Measurements from ENCODE around the gene TMEM131.

TMEM131 gene

DNA sequence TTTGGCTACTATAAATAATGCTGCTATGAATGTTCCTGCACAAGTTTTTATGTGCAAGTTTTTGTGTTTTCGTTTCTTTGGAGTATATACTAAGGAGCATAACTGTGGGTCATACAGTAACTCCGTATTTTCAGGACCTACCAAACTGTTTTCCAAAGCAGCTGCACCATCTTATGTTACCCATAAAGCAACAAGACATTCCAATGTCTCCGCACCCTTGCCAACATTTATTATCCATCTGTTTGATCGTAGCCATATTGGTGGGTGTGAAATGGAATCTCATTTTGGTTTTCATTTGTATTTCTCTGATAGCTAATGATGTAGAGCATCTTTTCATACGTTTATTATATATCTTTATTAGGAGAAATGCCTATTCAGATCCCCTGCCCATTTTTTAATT lies 13.8 kb downstream of the TMEM131 start:
- Histone ChIP-seq H2AFZ (ENCODE audit: low read depth, low read length) (no peak overlapping the region), H3K4me2 (ENCODE audit: low read length, poor library complexity, severe bottlenecking) (no peak overlapping the region), H3K9ac (ENCODE audit: low read length) (no peak overlapping the region), H2BK15ac (ENCODE audit: low read depth, poor library complexity, severe bottlenecking) (no peak overlapping the region), H3K27ac (ENCODE audit: low read length, poor library complexity, severe bottlenecking) (no peak overlapping the region), H3K23ac (ENCODE audit: low read length in 2 of 2) (no peak overlapping the region), H2BK5ac (ENCODE audit: low read depth, low read length, poor library complexity, severe bottlenecking) (no peak overlapping the region), H3K27me3 (ENCODE audit: control insufficient read depth in 1 of 2, insufficient read depth in 1 of 2, low read length in 2 of 2) (no peaks in the 10 kb centered on the region), H3K36me3 (ENCODE audit: control insufficient read depth in 1 of 2, insufficient read depth in 2 of 2, low read depth in 1 of 2, low read length in 2 of 2) (peaks cover 0 to 17% of the 10 kb centered on the region in 2 experiments), H3K14ac (ENCODE audit: low read length in 2 of 2) (no peak overlapping the region), H3K4me3 (ENCODE audit: insufficient read depth in 1 of 2, low read depth in 1 of 2, low read length in 2 of 2) (no peak overlapping the region), H3K9me3 (ENCODE audit: control insufficient read depth, low read length) (peaks cover 18% of the 10 kb centered on the region), H3K4ac (ENCODE audit: low read depth in 1 of 2, low read length in 2 of 2) (no peak overlapping the region), H2BK120ac (ENCODE audit: low read depth, low read length) (no peak overlapping the region), H3K4me1 (ENCODE audit: control insufficient read depth, insufficient read depth, low read depth, low read length) (no peaks in the 10 kb centered on the region), H2AK5ac (ENCODE audit: low read length, severe bottlenecking) (no peak overlapping the region), H4K8ac (ENCODE audit: low read length) (no peak overlapping the region), H3K79me1 (replicated peaks; ENCODE audit: low read length, poor library complexity, severe bottlenecking) (peaks cover 26% of the 10 kb centered on the region), H2BK12ac (ENCODE audit: low read length in 2 of 2) (no peak overlapping the region), H4K91ac (ENCODE audit: low read length) (no peak overlapping the region), H3K18ac (ENCODE audit: low read depth in 1 of 2, low read length in 2 of 2) (no peak overlapping the region)
- no peak for DNase-seq
- no CpG with 5 or more reads among the region's 5 CpGs for WGBS

DNA sequence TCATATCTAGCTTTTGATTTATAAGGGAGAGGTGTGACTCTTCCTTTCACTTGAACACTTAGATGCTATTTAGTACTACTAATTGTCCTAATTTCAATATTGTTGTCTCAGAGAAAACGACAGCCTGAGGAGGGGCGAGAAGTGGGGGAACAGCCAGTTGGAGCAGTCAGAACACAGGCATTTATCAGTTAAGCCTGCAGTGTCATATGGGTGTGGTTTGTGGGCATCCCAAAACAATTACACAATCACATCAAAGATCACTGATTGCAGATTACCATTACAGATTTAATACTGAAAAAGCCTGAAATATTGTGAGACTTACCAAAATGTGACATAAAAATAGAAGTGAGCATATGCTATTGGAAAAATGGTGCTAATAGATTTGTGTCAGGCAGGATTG lies 15.8 kb downstream of the TMEM131 start:
- Histone ChIP-seq H3K27ac (ENCODE audit: low read length, poor library complexity, severe bottlenecking) (no peak overlapping the region), H2BK5ac (ENCODE audit: low read depth, low read length, poor library complexity, severe bottlenecking) (no peak overlapping the region), H3K23ac (ENCODE audit: low read length in 2 of 2) (no peak overlapping the region), H3K18ac (ENCODE audit: low read depth in 1 of 2, low read length in 2 of 2) (no peak overlapping the region), H3K9ac (ENCODE audit: low read length) (no peak overlapping the region), H2AK5ac (ENCODE audit: low read length, severe bottlenecking) (no peak overlapping the region), H2BK120ac (ENCODE audit: low read depth, low read length) (no peak overlapping the region), H4K8ac (ENCODE audit: low read length) (no peak overlapping the region), H3K4me2 (ENCODE audit: low read length, poor library complexity, severe bottlenecking) (no peak overlapping the region), H3K9me3 (ENCODE audit: control insufficient read depth, low read length) (peaks cover 21% of the 10 kb centered on the region), H3K4me3 (ENCODE audit: insufficient read depth in 1 of 2, low read depth in 1 of 2, low read length in 2 of 2) (peak overlapping the region in 1 of 2 experiments; percentile 4), H3K14ac (ENCODE audit: low read length in 2 of 2) (no peak overlapping the region), H2BK12ac (ENCODE audit: low read length in 2 of 2) (no peak overlapping the region), H3K4me1 (ENCODE audit: control insufficient read depth, insufficient read depth, low read depth, low read length) (no peaks in the 10 kb centered on the region), H3K4ac (ENCODE audit: low read depth in 1 of 2, low read length in 2 of 2) (no peak overlapping the region), H4K91ac (ENCODE audit: low read length) (no peak overlapping the region), H2AFZ (ENCODE audit: low read depth, low read length) (no peak overlapping the region), H3K36me3 (ENCODE audit: control insufficient read depth in 1 of 2, insufficient read depth in 2 of 2, low read depth in 1 of 2, low read length in 2 of 2) (peaks cover 0 to 17% of the 10 kb centered on the region in 2 experiments), H2BK15ac (ENCODE audit: low read depth, poor library complexity, severe bottlenecking) (no peak overlapping the region), H3K79me1 (replicated peaks; ENCODE audit: low read length, poor library complexity, severe bottlenecking) (peaks cover 26% of the 10 kb centered on the region), H3K27me3 (ENCODE audit: control insufficient read depth in 1 of 2, insufficient read depth in 1 of 2, low read length in 2 of 2) (no peaks in the 10 kb centered on the region)
- no CpG with 5 or more reads among the region's 2 CpGs for WGBS
- no peak for DNase-seq

- no peak overlapping the region for H4K8ac ChIP-seq (ENCODE audit: low read length)
- H2BK12ac ChIP-seq (ENCODE audit: low read length in 2 of 2): no peak overlapping the region
- H3K36me3 ChIP-seq (ENCODE audit: control insufficient read depth in 1 of 2, insufficient read depth in 2 of 2, low read depth in 1 of 2, low read length in 2 of 2): peaks cover 0 to 4% of the 10 kb centered on the region in 2 experiments
- no peak overlapping the region for H3K9ac ChIP-seq (ENCODE audit: low read length)
- H3K18ac ChIP-seq (ENCODE audit: low read depth in 1 of 2, low read length in 2 of 2): no peak overlapping the region
- no peak overlapping the region for H2AK5ac ChIP-seq (ENCODE audit: low read length, severe bottlenecking)
- H3K27me3 ChIP-seq (ENCODE audit: control insufficient read depth in 1 of 2, insufficient read depth in 1 of 2, low read length in 2 of 2): no peaks in the 10 kb centered on the region
- WGBS: no CpG with 5 or more reads among the region's 1 CpG
- no peak overlapping the region for H3K4ac ChIP-seq (ENCODE audit: low read depth in 1 of 2, low read length in 2 of 2)
- H3K4me3 ChIP-seq (ENCODE audit: insufficient read depth in 1 of 2, low read depth in 1 of 2, low read length in 2 of 2): no peak overlapping the region
- peaks cover 1% of the 10 kb centered on the region for H3K4me1 ChIP-seq (ENCODE audit: control insufficient read depth, insufficient read depth, low read depth, low read length)
- no peak overlapping the region for H3K14ac ChIP-seq (ENCODE audit: low read length in 2 of 2)
- H3K23ac ChIP-seq (ENCODE audit: low read length in 2 of 2): no peak overlapping the region
- peaks cover 28% of the 10 kb centered on the region for H3K9me3 ChIP-seq (ENCODE audit: control insufficient read depth, low read length)
- H2BK15ac ChIP-seq (ENCODE audit: low read depth, poor library complexity, severe bottlenecking): no peak overlapping the region
- no peak overlapping the region for H4K91ac ChIP-seq (ENCODE audit: low read length)
- H3K79me1 ChIP-seq (replicated peaks; ENCODE audit: low read length, poor library complexity, severe bottlenecking): peaks cover 35% of the 10 kb centered on the region
- H2AFZ ChIP-seq (ENCODE audit: low read depth, low read length): no peak overlapping the region
- H3K4me2 ChIP-seq (ENCODE audit: low read length, poor library complexity, severe bottlenecking): no peak overlapping the region
- no peak overlapping the region for H3K27ac ChIP-seq (ENCODE audit: low read length, poor library complexity, severe bottlenecking)
- no peak overlapping the region for H2BK120ac ChIP-seq (ENCODE audit: low read depth, low read length)
- DNase-seq: no peak
- H2BK5ac ChIP-seq (ENCODE audit: low read depth, low read length, poor library complexity, severe bottlenecking): no peak overlapping the region
These were observed 21.3 kb downstream of the TMEM131 start for GRCh38 chr2:97974471-97974870.

DNA sequence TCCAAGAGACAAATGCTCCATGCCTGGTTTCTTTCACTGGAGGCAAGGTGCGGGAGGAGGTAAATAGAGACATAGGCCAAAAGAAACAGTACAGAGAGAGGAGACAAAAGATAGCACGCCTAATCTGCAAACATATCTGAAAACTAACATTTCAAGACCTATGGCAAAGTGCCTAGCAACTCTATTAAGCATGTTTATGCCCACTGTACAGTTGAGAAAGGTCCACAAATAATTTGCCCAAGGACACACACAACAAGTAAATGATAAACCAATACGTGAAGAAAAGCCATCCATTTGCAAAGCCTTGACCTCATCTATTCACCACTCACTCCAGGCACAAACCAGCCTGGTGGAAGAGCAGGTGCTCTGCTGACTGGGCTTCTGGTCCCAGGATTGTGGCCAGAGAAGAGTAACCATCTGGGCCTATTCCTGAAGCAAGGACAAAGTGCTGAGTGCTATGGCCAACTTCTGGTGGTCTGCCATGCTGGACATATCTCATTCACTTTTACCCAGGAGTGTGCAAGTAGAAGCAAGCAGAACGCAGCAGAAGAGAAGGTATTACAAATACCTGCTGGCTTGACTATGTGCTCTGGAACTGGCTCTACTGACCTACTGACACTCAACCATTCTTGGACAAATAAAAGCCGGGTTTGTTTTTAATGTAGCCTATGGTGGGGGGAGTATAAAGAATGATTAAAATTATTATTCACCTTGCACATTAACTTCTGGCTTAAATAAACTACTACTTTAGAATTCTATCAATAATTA lies 25.3 kb downstream of the TMEM131 start:
- Histone ChIP-seq H2BK5ac (ENCODE audit: low read depth, low read length, poor library complexity, severe bottlenecking) (no peak overlapping the region), H2AK5ac (ENCODE audit: low read length, severe bottlenecking) (no peak overlapping the region), H2BK12ac (ENCODE audit: low read length in 2 of 2) (no peak overlapping the region), H3K4me3 (ENCODE audit: insufficient read depth in 1 of 2, low read depth in 1 of 2, low read length in 2 of 2) (no peak overlapping the region), H3K9me3 (ENCODE audit: control insufficient read depth, low read length) (peaks cover 15% of the 10 kb centered on the region), H3K27ac (ENCODE audit: low read length, poor library complexity, severe bottlenecking) (no peak overlapping the region), H3K4me2 (ENCODE audit: low read length, poor library complexity, severe bottlenecking) (no peak overlapping the region), H4K91ac (ENCODE audit: low read length) (no peak overlapping the region), H2BK120ac (ENCODE audit: low read depth, low read length) (no peak overlapping the region), H2BK15ac (ENCODE audit: low read depth, poor library complexity, severe bottlenecking) (no peak overlapping the region), H3K23ac (ENCODE audit: low read length in 2 of 2) (no peak overlapping the region), H3K4ac (ENCODE audit: low read depth in 1 of 2, low read length in 2 of 2) (no peak overlapping the region), H3K18ac (ENCODE audit: low read depth in 1 of 2, low read length in 2 of 2) (no peak overlapping the region), H3K27me3 (ENCODE audit: control insufficient read depth in 1 of 2, insufficient read depth in 1 of 2, low read length in 2 of 2) (no peaks in the 10 kb centered on the region), H3K4me1 (ENCODE audit: control insufficient read depth, insufficient read depth, low read depth, low read length) (peaks cover 1% of the 10 kb centered on the region), H3K79me1 (replicated peaks; ENCODE audit: low read length, poor library complexity, severe bottlenecking) (peaks cover 31% of the 10 kb centered on the region), H4K8ac (ENCODE audit: low read length) (no peak overlapping the region), H3K9ac (ENCODE audit: low read length) (no peak overlapping the region), H3K14ac (ENCODE audit: low read length in 2 of 2) (no peak overlapping the region), H3K36me3 (ENCODE audit: control insufficient read depth in 1 of 2, insufficient read depth in 2 of 2, low read depth in 1 of 2, low read length in 2 of 2) (no peaks in the 10 kb centered on the region), H2AFZ (ENCODE audit: low read depth, low read length) (no peak overlapping the region)
- DNase-seq: no peak
- 100% methylated on average over 4 of the region's 5 CpGs for WGBS
